Stimulated activated naive CD8-positive, alpha-beta T cell treated with anti-CD3 and anti-CD28 coated beads, Interleukin-15, Interleukin-2, amounts not matched to agents 100 ng/mL and 50 ng/mL, for 24 hours (primary cell): Measurements from ENCODE around the gene UVSSA.
"Not testable (repeated sequence)": the region's sequence is repeated elsewhere in the genome, so short reads cannot be mapped to it uniquely, and the experiment has no call there.

ENCODE experiments used
- H3K27ac Mint-ChIP-seq: one replicate; pipeline ENCODE4 v1.8.0; 2021; ENCODE audit warnings: mild to moderate bottlenecking, mixed read lengths
- H3K27me3 Mint-ChIP-seq: one replicate; pipeline ENCODE4 v1.8.0; 2021; ENCODE audit warnings: mixed read lengths
- H3K36me3 Mint-ChIP-seq: one replicate; pipeline ENCODE4 v1.8.0; 2021; ENCODE audit warnings: low read depth, mixed read lengths
- H3K4me1 Mint-ChIP-seq: one replicate; pipeline ENCODE4 v1.8.0; 2021; ENCODE audit warnings: low read depth, mixed read lengths
- H3K4me3 Mint-ChIP-seq: one replicate; pipeline ENCODE4 v1.8.0; 2021; ENCODE audit warnings: mild to moderate bottlenecking, mixed read lengths
- H3K9me3 Mint-ChIP-seq: one replicate; pipeline ENCODE4 v1.8.0; 2021; ENCODE audit warnings: mixed read lengths

UVSSA gene

GRCh38 chr4:1393866-1394265 lies 46.9 kb downstream of the UVSSA start:
- H3K4me3 Mint-ChIP-seq, result no peak overlapping the region
- peaks cover 4% of the 10 kb centered on the region for H3K9me3 Mint-ChIP-seq
- H3K4me1 Mint-ChIP-seq, result no peaks in the 10 kb centered on the region
- H3K36me3 Mint-ChIP-seq, result peaks cover 26% of the 10 kb centered on the region
- H3K27ac Mint-ChIP-seq, result no peak overlapping the region
- H3K27me3 Mint-ChIP-seq, result no peaks in the 10 kb centered on the region

- H3K9me3 Mint-ChIP-seq, H3K4me3 Mint-ChIP-seq, H3K4me1 Mint-ChIP-seq, H3K27ac Mint-ChIP-seq, H3K27me3 Mint-ChIP-seq: not testable (repeated sequence)
- peaks cover 19% of the 10 kb centered on the region for H3K36me3 Mint-ChIP-seq
Observed at GRCh38 chr4:1394554-1395388, 47.8 kb downstream of the UVSSA start.

DNA sequence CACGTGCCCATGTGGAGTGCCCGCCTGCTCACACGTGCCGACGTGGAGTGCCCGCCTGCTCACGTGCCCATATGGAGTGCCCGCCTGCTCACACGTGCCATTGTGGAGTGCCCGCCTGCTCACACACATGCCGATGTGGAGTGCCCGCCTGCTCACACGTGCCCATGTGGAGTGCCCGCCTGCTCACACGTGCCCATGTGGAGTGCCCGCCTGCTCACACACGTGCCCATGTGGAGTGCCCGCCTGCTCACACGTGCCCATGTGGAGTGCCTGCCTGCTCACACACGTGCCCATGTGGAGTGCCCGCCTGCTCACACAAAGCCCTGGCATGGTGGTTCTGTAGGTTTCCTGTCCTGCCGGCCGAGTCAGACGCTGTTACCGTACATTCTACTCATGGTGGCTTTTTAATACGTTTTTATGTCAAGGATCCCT lies 48.4 kb downstream of the UVSSA start:
- not testable (repeated sequence) for H3K27me3 Mint-ChIP-seq, H3K27ac Mint-ChIP-seq, H3K4me3 Mint-ChIP-seq, H3K4me1 Mint-ChIP-seq, H3K9me3 Mint-ChIP-seq
- H3K36me3 Mint-ChIP-seq, result peaks cover 14% of the 10 kb centered on the region

- no peak overlapping the region for H3K27ac Mint-ChIP-seq
- peaks cover 14% of the 10 kb centered on the region for H3K36me3 Mint-ChIP-seq
- H3K4me3 Mint-ChIP-seq, result no peak overlapping the region
- peaks cover 5% of the 10 kb centered on the region for H3K27me3 Mint-ChIP-seq
- no peaks in the 10 kb centered on the region for H3K9me3 Mint-ChIP-seq
- no peaks in the 10 kb centered on the region for H3K4me1 Mint-ChIP-seq
Observed at GRCh38 chr4:1395941-1396805, 49.2 kb downstream of the UVSSA start.

DNA sequence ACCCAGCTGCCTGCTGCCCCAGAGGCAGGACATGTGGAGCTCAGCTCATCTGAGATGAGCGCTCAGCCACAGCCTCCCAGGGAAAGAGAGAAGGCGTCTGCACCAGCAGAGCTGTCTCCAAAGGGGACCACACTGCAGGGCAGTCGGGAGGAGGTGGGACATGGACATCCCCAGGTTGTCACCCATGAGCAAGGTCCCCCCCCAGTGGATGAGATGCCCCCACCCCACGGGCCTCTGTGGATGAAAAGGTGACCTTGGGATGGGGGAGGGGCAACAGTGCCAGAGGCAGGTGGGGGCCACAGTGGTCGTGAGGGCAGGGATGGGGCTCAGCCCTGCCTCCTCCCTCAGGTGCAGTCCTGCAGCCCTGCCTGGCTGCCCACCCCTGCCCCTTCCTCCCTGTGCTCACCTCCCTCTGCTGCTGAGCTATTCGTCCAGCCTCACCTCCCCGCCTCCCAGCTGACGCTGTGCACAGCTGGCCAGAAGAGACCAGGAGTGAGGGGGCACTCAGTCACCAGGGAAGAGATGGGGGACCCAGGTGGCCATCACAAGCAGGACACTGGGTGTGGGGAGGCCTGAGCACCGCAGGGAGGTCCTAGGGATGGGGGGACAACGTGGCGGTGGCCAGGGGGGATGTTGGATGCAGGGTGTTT lies 49.9 kb downstream of the UVSSA start:
- H3K9me3 Mint-ChIP-seq, result no peaks in the 10 kb centered on the region
- no peak overlapping the region for H3K4me3 Mint-ChIP-seq
- H3K36me3 Mint-ChIP-seq, result peaks cover 14% of the 10 kb centered on the region
- peaks cover 10% of the 10 kb centered on the region for H3K27me3 Mint-ChIP-seq
- H3K27ac Mint-ChIP-seq, result no peak overlapping the region
- no peaks in the 10 kb centered on the region for H3K4me1 Mint-ChIP-seq

DNA sequence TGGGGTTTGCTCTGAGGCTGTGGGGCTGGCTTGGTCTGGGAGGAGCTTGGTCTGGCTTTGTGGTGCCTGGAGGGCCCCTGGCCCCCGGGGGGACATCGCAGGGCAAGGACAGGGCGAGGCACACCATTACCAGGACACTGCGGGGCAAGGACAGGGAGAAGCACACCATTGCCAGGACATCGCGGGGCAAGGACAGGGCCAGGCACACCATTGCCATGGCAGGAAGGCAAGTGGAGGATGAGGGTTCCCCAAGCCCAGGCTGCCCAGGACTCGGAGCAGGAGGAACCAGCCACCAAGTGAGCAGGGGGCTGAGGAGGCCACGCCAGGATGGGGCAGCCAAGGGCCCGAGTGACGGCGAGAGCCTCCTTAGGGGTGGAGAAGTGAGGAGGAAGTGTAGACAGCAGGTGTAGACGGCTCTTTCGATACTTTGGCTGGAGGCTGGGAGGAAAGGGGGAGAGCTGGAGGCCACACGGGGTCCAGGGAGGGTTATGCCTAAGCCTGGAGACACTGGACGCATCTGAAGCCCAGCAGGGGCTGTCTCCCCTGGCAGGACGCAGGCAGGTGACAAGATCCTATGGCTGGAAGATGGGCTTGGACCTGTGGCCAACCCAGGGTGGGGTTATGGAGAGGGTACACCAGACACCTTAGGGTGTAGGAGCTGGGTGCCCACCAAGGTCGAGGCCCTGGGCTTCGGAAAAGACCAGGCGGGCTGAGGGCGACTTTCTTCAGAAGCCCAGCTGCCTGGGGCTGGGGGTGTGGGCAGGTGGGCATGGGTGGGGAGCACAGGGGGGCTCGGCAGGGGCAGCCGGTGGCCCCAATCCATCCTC lies 51.9 kb downstream of the UVSSA start:
- H3K9me3 Mint-ChIP-seq, result no peaks in the 10 kb centered on the region
- no peak overlapping the region for H3K27ac Mint-ChIP-seq
- H3K4me3 Mint-ChIP-seq, result no peak overlapping the region
- H3K4me1 Mint-ChIP-seq, result no peaks in the 10 kb centered on the region
- peaks cover 20% of the 10 kb centered on the region for H3K27me3 Mint-ChIP-seq
- H3K36me3 Mint-ChIP-seq, result peaks cover 10% of the 10 kb centered on the region

DNA sequence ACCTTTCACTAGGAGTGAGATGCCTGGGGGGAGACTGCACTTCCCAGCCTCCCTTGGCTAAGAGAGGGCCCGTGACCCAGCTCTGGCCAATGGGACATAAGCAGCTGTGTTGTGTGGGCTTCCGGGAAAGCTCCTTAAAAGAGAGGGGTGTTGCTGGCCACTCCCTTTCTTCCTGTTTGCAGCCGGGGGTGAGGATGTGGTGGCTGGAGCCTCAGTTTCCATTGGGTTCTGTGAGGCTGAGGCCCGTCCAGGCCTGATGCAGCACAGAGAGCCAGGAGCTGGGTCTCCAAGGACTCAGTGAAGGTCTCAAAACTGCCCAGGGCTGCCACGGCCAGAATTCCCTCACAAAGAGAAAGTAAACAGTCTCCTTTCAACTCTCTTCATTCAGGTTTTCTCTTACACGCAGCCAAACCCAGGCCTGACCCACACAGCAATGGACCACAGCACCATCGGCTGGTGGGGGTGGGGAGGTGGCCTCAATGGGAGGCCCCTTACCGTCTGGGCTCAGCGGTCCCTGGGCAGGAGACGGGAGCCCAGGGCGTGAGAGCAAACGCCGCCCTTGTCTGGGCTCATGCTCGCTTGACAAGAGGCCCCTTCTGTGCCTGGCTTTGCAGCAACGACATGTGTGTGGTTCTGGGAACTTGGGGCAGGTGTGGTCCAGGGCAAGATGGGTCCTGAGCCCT lies 52.6 kb downstream of the UVSSA start:
- Mint-ChIP-seq H3K4me1 (no peaks in the 10 kb centered on the region), H3K36me3 (peaks cover 4% of the 10 kb centered on the region), H3K4me3 (no peak overlapping the region), H3K27me3 (peaks cover 23% of the 10 kb centered on the region), H3K27ac (no peak overlapping the region), H3K9me3 (no peaks in the 10 kb centered on the region)

- Mint-ChIP-seq H3K27ac (no peak overlapping the region), H3K4me3 (no peak overlapping the region), H3K9me3 (no peaks in the 10 kb centered on the region), H3K36me3 (peaks cover 4% of the 10 kb centered on the region), H3K4me1 (no peaks in the 10 kb centered on the region), H3K27me3 (peaks cover 27% of the 10 kb centered on the region)
Observed at GRCh38 chr4:1400191-1400805, 53.3 kb downstream of the UVSSA start.

DNA sequence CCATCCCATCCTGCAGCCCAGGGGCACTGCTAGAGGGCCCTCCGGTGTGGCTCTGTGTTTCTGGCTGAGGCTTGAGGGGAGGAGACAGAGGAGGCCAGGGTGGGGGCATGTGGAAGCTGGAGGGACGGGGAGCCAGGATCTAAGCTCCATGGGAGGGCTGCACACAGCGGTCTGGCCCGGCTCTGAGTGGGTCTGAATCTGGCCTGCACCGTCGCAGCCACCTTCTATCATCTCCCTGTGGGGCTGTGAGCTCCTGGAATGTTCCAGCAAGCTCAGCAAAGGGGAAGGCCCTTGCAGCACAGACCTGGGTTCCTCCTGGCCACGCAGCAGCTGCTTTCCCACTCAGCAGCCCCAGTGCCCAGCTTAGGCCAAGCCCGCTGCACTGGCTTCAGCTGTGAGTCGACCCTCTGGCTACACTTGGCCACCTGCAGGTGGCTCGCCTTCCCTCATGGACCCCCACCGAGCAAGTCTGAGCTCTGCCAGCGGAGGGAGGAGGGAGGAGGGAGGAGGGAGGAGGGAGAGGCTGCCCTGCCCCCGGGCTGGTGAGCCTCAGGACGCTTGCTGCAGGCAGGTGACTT lies 53.9 kb downstream of the UVSSA start:
- Mint-ChIP-seq H3K27ac (no peak overlapping the region), H3K4me1 (no peaks in the 10 kb centered on the region), H3K4me3 (no peak overlapping the region), H3K9me3 (no peaks in the 10 kb centered on the region), H3K27me3 (peaks cover 28% of the 10 kb centered on the region), H3K36me3 (no peaks in the 10 kb centered on the region)

- no peak overlapping the region for H3K4me3 Mint-ChIP-seq
Observed at GRCh38 chr4:1401409-1402020, 54.5 kb downstream of the UVSSA start.

GRCh38 chr4:1402021-1402515 lies 55.1 kb downstream of the UVSSA start:
- Mint-ChIP-seq H3K4me1 (peaks cover under 1% of the 10 kb centered on the region), H3K36me3 (no peaks in the 10 kb centered on the region), H3K4me3 (no peak overlapping the region), H3K9me3 (no peaks in the 10 kb centered on the region), H3K27me3 (peaks cover 29% of the 10 kb centered on the region), H3K27ac (no peak overlapping the region)

More at GRCh38 chr4:1401409-1402020, 54.5 kb downstream of the UVSSA start:
- Mint-ChIP-seq H3K4me1 (no peaks in the 10 kb centered on the region), H3K27ac (no peak overlapping the region), H3K9me3 (no peaks in the 10 kb centered on the region), H3K27me3 (peaks cover 28% of the 10 kb centered on the region), H3K36me3 (no peaks in the 10 kb centered on the region)

GRCh38 chr4:1402516-1403091 lies 55.6 kb downstream of the UVSSA start:
- Mint-ChIP-seq H3K4me3 (no peak overlapping the region), H3K27me3 (peaks cover 35% of the 10 kb centered on the region), H3K9me3 (no peaks in the 10 kb centered on the region), H3K4me1 (peaks cover 3% of the 10 kb centered on the region), H3K36me3 (no peaks in the 10 kb centered on the region), H3K27ac (no peak overlapping the region)
